GM18861 (cell line): ENCODE data around the gene PTPRM.

ENCODE experiments used
- ATAC-seq: cut with Tn5 transposase; IDR thresholded peaks from one replicate; pipeline ENCODE4 v1.9.1; 2021; ENCODE audit not compliant: unreplicated experiment

PTPRM gene

GRCh38 chr18:7749510-7749981 is 182.4 kb downstream of the PTPRM start:
- ATAC-seq: no peak

DNA sequence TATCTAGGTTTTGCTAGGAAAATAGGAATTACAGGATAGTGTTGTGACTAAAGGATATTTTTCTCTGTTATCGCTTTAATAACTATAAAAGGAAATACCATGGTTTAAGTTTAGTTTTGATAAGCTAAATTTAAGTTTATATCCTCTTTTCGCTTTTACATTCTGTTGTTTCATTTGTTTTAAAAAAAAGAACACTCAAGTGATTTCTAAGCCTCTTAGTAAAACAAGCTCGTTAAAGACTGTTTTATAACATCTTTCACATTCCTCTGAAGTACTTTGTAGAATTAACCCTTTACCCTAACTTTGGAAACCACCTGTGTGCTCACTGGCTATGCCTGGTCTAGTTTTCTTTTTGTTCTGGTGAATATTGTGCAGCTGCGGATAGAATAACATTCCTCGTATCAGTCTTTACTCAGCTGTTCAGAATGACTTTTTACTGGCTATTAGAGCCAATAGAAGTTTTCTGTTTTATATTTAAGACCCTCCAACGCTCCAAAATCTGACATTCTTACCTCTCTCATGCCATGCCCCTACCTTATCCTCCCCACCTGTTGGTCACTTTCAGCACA is 183.1 kb downstream of the PTPRM start:
- no peak for ATAC-seq

DNA sequence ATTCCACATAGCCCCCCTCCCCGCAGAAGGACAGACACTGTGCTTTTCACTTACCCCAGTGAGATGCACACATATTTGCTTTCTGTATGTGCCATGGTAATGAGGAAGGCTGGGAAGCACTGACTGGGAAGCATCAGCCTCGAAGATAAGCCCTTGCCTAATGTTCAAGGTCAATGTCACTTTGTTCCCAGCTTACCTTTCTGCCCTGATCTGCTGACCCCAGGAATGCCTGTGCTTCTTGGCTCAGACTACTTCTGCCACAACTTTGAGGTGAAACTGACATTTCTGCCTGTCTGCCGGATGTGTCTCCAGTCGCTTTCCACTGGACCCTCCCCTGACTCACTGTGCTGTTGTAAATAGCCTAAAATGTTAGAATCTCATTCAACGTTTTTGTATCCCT is 183.8 kb downstream of the PTPRM start:
- no peak for ATAC-seq

- ATAC-seq: no peak
Observed at GRCh38 chr18:7754258-7754657, 187.1 kb downstream of the PTPRM start.

DNA sequence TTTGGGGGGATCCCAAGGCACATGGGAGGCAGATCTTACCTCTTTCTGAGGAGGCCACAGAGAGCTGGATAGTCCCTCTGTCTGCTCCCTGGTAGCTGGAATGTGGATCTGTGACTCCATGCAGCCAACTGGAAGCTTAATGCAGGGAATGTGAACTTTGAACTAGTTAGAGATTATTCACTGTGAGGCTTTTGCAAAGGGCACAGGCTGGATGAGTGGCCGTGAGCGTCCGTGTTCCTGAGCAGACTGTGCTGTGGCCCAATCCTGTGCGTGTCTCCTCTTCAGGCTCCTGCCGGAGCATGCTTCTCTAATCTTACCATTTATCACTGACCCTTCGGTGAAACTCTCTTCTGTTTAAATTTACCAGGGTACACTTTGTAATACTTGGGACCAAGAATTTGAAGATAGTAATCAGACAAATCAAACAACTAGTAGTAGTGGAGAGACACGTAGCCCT is 187.6 kb downstream of the PTPRM start:
- no peak for ATAC-seq

- ATAC-seq: no peak
Observed at GRCh38 chr18:7755753-7756475, 188.8 kb downstream of the PTPRM start.

- no peak for ATAC-seq
Observed at GRCh38 chr18:7757175-7757574, 190.1 kb downstream of the PTPRM start.

DNA sequence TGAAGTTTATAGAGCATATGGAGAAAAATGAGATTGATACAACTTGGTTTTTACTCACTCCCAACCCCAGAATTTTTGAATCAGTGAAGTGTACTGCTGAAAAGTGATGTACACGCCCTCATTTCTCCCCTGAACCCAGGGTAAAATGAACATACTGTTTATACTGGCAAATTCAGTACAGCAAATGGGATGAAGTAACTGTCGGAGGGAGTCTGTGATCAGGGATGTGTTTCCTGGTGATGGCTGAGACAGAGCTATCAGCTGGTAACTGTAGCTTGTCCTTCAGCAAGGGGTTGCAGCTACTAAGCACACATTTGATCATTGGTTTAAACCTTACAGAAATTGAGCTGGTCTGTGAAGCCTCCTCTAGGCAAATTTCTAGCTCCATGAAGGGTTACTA is 191.6 kb downstream of the PTPRM start:
- ATAC-seq: no peak

DNA sequence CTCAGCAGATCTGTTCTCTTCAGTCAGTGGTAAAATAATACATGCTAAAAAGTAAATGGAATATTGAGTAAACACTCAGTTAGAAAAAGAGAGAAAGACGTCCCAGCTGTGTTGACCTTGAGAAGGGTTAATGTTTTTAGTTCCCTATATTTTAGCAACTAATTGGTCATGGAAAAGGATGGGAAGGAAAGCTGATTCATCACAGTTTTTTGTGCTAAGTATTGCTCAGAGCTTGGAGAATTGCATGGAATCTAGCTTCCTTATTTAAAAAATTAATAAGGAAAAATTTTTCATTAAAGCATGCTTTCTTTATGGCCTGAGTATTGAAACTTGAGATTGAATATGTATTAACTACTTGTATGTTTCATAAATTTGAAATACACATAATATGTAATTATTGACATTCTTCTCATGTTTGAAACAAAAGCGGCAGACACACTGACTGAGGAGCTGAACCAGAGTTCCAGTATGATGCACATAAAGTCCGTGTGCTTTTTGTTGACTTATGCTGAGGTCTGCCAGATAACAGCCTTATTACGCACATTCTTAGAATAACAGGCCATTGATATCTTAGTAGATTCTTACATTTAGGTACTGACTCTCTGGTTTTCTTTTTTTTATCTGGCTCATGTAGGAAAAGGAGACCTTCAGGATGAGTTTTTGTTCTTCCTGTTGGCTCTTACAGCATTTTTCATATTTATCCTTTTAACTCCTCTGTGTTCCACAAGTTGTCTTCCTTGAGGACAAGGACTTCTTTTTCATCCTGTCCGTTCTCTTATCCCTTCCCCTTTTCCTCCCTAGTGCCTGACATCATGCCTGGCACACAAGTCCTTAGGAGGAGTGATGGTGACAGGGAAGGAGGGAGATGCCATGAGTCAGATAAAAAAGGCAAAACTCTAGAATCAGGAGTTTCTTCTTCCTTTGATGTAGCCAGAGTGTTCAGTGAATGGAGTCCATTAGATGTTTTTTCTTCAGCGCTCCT is 194.1 kb downstream of the PTPRM start:
- no peak for ATAC-seq

DNA sequence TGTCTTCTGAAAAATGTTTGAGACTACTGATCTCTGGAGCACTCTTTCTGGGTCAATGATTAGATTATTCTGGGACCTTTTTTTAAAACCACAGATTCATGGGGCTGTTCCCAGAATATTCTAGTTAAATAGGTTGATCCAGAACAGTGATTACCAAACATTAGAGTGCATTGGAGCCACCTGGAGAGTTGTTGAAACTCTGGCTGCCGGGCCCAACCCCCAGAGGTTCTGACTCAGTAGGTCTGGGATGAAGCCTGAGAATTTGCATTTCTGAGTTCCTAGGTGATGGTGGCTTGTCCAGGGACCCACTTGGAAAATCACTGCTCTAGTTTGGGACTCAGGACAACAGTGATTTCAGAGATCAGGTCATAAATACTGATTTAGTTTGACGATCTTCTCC is 197.3 kb downstream of the PTPRM start:
- ATAC-seq: no peak

GRCh38 chr18:7766346-7766745 is 199.2 kb downstream of the PTPRM start:
- no peak for ATAC-seq

GRCh38 chr18:7766817-7767216 is 199.7 kb downstream of the PTPRM start:
- no peak for ATAC-seq

- no peak for ATAC-seq
Observed at GRCh38 chr18:7770908-7771307, 203.8 kb downstream of the PTPRM start.

DNA sequence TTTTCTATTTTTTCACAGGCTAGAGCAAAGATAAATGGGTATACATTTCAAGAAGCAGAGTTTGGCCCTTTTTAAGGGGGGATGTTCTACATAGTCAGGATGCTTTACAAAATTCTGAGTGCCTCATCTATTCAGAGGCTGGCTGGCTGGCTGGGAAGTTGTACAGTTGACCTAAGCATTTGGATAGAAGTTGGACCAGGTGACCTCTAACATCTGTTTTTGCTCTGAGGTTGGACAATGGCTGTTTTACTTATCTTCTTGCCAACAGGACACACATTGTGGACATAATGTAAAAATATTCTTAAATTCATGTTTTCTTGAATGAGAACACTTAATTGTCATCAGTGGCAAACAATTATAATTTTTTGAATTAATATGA is 205.4 kb downstream of the PTPRM start:
- no peak for ATAC-seq

DNA sequence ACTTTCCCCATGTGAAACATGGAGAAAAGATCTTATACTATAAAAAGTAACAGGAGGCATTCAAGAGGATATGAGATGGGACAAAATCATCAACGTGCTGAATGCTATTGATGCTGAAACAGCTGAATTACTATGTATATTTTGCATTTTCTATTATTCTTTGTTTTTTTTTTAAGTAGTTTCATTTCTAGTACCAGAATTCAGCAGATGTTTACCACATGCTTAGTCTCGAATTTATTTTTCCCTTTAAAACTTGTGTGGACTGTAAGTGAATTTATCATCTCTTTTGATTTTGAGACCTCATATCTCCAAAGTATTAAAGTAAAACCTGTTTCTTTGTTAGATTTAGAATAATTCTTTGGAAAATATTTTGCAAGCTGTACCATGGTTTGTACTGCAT is 205.8 kb downstream of the PTPRM start:
- ATAC-seq: no peak

GRCh38 chr18:7775128-7775527 is 208.0 kb downstream of the PTPRM start:
- no peak for ATAC-seq

DNA sequence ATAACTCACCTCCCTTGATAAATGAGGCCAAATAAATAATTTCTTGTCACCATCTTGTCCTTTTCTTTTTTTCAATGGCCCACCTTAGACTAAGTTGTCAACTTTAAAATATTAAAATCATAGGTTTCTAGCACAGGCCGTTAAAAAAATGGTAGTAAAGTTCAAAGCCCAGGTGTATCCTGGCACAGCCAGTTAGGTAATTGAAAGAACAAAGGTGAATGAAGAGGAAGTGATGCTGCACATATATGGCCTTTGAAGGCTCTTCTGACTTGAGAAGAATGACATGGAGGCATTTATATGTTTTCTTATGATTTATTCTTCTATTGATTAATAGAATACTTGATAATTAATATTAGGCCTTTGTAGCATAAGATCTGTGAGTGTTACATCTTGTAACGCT is 208.7 kb downstream of the PTPRM start:
- ATAC-seq: no peak

DNA sequence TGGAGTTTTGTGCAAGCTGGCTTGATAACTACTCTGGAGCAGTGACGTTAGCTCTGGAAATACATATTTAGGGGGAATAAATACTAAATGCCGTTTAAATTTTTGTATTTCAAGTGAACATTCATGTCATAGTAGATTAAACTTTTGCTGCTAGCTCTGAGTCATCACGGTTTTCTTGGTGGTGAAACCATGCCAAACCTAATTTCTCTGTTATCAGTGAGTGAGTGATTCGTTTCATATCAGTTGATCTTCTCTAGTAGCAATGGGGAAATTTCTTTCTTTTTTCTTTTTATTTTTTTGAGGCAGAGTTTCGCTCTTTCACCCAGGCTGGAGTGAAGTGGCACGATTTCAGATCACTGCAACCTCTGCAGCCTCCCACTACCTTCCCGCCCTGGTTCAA is 211.1 kb downstream of the PTPRM start:
- no peak for ATAC-seq

GRCh38 chr18:7779211-7779610 is 212.1 kb downstream of the PTPRM start:
- ATAC-seq: no peak

GRCh38 chr18:7784171-7784570 is 217.1 kb downstream of the PTPRM start:
- ATAC-seq: no peak

GRCh38 chr18:7786569-7786968 is 219.5 kb downstream of the PTPRM start:
- no peak for ATAC-seq

GRCh38 chr18:7787339-7787738 is 220.2 kb downstream of the PTPRM start:
- no peak for ATAC-seq
